ENCODE results near the gene BST2.

- TF ChIP-seq ZNF70 (CRISPR knock-in tag; IDR thresholded peaks at IDR 0.05), result no peak
- TF ChIP-seq TCF4 (CRISPR knock-in tag; IDR thresholded peaks at IDR 0.05; ENCODE audit: borderline replicate concordance), result no peak
- no peak for TF ChIP-seq ZNF565 (CRISPR knock-in tag; conservative IDR thresholded peaks at IDR 0.05; ENCODE audit: low read depth)
- no peak for TF ChIP-seq ZFP3 (CRISPR knock-in tag; IDR thresholded peaks at IDR 0.05)
- TF ChIP-seq PATZ1 (CRISPR knock-in tag; IDR thresholded peaks at IDR 0.05; ENCODE audit: borderline replicate concordance), result no peak
- no peak for TF ChIP-seq ARNTL (CRISPR knock-in tag; IDR thresholded peaks at IDR 0.05; ENCODE audit: borderline replicate concordance, low read depth)
- TF ChIP-seq TOX (CRISPR knock-in tag; IDR thresholded peaks at IDR 0.05; ENCODE audit: borderline replicate concordance), result no peak
- no peak for TF ChIP-seq OSR1 (CRISPR knock-in tag; IDR thresholded peaks at IDR 0.05)
Measured at GRCh38 chr19:17358395-17358794, 47.0 kb downstream of the BST2 start.

All from SK-N-SH treated with all-trans-retinoic acid at 6 μM for 48 hours (cell line).